ENCODE results near the gene POLE.
A peak's percentile ranks its signal among the peaks of the same experiment; 100 is the strongest.

Gene POLE

DNA sequence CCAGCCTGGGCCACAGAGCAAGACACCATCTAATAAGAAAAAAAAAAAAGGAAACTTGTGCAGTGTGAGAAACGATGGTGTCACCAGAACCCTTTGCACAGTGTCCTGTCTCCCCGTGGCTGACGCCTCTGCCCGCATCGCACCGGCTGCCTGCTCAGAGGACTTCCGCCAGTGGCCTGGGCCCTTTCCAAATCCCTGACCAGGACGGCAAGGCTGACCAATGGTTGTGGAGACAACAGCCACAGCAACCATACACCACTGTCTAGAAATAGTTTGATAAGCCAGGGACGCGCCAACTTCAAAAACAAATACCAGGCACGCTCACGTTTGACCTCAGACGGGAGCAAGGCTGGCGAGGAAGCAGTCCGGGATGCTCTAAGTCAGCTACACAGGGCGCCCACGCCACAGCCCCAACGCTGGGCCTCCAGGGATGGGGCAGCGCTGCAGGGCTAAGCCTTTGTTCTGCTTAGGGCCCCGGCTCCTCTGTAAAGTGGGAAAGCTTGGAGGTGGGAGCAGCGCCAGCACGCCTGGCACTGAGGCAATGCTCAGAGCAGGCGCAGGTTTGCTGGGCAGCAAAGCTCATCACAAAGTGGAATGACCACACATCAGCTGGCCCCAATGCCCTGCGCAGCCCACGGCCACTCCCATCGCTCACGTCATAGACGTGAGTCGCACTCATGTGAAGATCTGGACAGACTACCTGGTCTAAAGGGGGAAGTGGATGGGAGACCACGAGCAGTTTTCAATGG lies 36.0 kb upstream of the POLE start:
- no peak for TF ChIP-seq ZNF274 (IDR thresholded peaks at IDR 0.05; ENCODE audit: low read depth, low read length)
- H3K4me3 ChIP-seq (ENCODE audit: low read length), result no peak overlapping the region

DNA sequence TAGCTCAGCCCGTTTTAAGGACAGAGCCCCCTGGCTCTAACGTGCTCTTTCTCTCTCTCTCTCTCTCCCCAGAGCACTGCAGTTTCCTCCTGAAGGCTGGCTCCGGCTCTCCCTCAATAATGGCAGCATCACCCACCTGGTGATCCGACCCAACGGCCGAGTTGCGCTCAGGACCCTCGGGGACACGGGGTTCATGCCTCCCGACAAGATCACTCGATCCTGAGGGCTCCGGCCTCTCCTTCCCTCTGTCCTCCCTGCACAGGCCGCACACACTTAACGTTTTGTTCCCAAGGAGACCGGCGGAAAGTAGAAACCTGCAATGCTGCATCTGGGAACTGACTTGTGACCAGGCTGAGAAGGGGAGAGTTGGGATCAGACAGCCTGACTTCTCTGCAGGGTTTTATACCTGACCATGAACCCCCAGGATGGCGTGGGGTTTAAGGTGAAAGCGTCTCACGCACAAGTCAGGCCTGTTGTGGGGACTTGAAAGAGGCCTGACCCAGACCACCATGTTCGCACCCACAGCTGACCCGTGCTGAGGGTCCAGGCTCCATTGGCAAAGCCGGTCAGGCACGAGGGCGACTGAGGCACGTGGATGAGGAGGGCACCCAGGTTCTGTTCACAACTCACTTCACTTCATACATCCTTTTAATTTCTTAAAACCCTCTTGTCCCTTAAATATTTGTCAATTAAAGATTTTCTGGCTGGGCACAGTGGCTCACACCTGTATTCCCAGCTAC lies 33.6 kb upstream of the POLE start:
- no peak for TF ChIP-seq ZNF274 (IDR thresholded peaks at IDR 0.05; ENCODE audit: low read depth, low read length)
- no peak overlapping the region for H3K4me3 ChIP-seq (ENCODE audit: low read length)

DNA sequence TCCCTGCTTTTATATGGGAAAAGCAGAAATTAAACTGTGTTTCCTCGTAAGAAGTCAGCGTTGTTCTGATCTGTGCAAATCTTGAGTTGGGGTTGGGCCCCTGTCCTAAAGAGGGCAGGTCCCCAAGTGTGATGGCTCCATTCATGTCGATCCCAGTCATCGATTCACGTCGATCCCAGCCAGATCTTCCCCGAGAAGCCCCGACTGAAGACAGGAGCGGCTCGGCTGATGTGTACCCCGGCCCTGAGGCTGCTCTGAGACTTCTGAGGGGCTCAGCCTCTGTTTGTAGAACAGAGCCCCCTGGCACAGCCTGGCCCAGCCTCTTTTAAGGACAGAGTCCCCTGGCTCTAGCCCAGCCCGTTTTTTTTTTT lies 32.8 kb upstream of the POLE start:
- H3K4me3 ChIP-seq (ENCODE audit: low read length), result no peak overlapping the region
- no peak for TF ChIP-seq ZNF274 (IDR thresholded peaks at IDR 0.05; ENCODE audit: low read depth, low read length)

DNA sequence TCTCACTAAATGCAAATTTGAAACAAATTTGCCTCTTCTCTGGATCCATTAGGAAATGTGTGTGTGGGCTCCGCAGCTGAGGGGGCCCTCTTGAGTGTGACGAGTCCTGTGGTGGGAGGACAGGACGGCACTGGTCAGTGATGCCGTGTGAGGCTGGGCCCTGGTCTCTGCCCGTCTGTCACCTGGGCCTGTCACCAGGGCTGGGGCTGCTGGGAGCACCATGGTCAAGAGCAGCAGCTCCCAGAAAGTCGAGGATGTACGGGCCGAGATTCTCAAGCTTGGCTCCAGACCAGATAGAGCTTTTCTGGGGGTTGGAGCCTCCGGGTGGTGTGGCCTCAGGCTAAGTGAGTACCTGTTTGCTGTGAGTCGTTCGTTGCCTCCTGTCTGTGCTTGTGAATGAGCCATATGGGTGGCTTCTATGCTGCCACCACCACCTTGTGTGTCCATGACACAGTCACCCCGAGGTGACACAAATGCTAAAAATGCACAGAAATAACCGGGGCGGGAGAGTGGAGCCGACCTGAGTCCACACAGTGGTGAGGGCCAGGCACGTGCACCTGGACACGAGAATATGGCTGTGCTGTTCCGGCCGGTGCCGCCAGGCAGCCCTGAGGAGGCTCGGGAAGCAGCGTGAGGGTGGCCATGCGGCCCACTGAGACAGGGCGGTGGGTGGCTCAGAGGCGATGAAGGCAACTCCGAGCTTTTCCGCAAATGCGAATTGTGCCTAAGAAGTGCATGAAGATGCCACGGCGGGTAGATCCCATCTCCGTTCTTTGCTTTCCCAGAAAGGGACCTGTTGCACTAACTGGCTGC lies 32.2 kb upstream of the POLE start:
- H3K4me3 ChIP-seq (ENCODE audit: low read length), result no peak overlapping the region
- TF ChIP-seq ZNF274 (IDR thresholded peaks at IDR 0.05; ENCODE audit: low read depth, low read length), result no peak

DNA sequence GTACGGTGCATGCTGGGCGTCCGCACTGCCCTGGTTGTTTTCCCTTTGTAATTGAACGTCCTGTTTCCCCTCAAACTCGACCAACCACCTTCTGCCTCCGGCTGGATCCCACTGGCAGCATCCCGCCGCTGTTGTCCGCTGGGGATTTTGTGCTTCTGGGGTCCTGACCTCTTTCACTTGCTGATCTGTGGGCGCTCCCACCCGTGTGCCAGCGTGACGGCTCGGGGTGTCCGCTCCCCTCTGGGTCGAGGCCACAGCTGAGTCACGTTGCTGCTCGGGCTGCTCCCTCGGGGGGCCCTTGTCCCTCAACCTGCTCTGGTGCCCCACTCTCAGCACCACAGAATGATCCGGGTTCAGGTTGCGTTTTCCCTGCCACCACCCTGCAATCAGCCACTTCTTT lies 31.5 kb upstream of the POLE start:
- no peak for TF ChIP-seq ZNF274 (IDR thresholded peaks at IDR 0.05; ENCODE audit: low read depth, low read length)
- H3K4me3 ChIP-seq (ENCODE audit: low read length), result no peak overlapping the region

DNA sequence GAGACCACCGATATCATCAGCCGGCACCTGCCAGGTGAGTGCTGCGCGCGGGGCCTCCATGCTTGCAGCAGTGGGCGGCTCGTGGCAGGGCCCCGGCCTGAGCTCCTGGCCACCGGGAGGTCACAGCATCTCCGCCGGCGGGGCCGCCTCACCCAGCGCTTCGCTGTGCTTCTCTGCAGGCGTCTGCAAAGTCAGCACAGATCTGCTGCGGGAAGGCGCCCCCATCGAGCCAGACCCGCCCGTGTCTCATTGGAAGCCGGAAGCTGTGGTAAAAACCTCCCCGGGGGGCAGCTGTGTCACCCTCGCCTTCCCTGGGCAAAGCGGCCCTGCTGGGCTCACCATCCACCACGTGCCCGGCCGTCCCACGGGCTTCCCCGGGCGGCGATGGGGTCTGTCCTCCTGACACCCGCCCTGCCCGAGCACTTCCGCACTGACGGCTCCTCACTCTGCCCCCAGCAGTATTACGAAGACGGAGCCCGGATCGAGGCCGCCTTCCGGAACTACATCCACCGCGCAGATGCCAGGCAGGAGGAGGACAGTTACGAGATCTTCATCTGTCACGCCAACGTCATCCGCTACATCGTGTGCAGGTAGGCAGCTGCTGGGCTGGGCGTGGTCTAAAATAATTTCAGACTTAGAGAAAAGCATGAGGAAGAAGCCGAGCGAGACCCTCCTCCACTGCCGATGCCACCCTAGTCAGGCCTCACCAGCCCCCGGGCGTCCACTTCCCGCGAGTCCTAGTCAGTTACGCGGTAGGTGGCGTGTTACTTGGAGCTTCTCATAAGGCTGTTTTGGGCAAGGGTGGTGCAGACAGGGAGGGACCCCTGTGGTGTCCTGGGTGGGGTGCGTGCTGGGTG lies 30.6 kb upstream of the POLE start:
- no peak for TF ChIP-seq ZNF274 (IDR thresholded peaks at IDR 0.05; ENCODE audit: low read depth, low read length)

DNA sequence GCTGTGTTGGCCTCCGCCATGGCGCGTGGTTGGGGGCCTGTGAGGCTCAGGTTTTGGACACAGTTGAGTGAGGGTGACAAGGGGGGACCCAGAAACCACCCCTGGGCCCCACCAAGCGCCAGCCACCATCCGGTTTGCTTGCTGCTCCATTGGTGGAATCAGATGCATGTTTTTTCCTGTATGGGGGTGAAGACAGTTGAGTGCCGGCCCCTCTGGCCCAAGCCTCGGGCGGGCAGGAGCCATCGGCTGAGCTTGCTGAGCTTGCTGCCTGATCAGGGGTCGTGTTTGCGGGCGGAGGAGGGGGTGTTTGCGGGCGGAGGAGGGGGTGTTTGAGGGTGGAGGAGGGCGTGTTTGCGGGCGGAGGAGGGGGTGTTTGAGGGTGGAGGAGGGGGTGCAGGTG lies 29.9 kb upstream of the POLE start:
- no peak overlapping the region for H3K4me3 ChIP-seq (ENCODE audit: low read length)
- TF ChIP-seq ZNF274 (IDR thresholded peaks at IDR 0.05; ENCODE audit: low read depth, low read length), result no peak

More for the DNA sequence above, 30.6 kb upstream of the POLE start:
- no peak overlapping the region for H3K4me3 ChIP-seq (ENCODE audit: low read length)

DNA sequence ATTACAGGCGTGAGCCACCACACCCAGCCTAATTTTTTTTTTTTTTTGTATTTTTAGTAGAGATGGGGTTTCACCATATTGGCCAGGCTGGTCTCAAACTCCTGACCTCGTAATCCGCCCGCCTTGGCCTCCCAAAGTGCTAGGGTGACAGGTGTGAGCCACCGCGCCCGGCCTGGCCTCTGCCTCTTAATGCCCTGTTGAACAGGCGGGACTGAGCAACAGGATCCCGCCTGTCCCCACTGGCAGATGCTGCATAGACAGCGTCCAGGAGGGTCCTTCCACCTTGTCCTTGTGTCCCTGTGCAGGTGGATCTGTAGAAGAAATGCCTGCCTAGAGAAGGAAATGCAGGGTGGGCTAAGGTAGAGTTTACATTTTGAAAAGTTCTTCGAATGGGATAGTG lies 29.2 kb upstream of the POLE start:
- TF ChIP-seq ZNF274 (IDR thresholded peaks at IDR 0.05; ENCODE audit: low read depth, low read length), result no peak
- no peak overlapping the region for H3K4me3 ChIP-seq (ENCODE audit: low read length)

DNA sequence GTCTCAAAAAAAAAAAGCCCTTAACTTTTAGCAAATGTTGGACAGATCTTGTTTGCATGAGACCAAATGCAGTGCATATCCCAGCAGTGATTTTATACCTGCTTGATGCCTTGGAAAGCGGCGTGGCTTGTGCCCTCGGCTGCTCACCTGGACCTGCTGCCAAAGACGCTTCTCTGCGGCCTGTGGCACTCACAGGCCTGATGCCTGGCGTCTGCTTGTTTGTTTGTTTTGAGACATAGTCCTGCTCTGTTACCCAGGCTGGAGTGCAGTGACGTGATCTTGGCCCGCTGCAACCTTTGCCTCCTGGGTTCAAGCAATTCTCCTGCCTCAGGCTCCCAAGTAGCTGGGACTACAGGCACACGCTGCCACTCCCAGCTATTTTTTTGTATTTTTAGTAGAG lies 28.7 kb upstream of the POLE start:
- no peak for TF ChIP-seq ZNF274 (IDR thresholded peaks at IDR 0.05; ENCODE audit: low read depth, low read length)

DNA sequence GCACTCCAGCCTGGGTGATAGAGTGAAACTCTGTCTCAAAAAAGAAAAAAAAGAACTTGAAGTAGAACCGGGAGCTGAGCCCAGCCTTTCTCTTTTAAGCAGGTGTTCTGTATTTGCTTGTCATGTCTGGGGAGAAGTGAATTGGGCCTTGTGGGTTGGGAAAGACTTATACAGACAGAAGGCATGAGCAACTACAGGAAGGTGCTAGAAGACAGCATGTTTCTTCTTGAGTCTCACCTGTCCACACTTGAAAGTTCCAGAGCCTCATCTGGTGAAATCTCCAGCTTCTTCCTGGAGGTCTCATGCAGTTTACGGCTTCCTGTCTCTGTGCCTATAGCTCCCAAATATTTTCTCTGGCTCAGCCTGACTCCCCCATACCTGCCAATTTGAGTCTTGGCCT lies 26.0 kb upstream of the POLE start:
- no peak for TF ChIP-seq ZNF274 (IDR thresholded peaks at IDR 0.05; ENCODE audit: low read depth, low read length)
- no peak overlapping the region for H3K4me3 ChIP-seq (ENCODE audit: low read length)

More for the DNA sequence above, 28.7 kb upstream of the POLE start:
- no peak overlapping the region for H3K4me3 ChIP-seq (ENCODE audit: low read length)

DNA sequence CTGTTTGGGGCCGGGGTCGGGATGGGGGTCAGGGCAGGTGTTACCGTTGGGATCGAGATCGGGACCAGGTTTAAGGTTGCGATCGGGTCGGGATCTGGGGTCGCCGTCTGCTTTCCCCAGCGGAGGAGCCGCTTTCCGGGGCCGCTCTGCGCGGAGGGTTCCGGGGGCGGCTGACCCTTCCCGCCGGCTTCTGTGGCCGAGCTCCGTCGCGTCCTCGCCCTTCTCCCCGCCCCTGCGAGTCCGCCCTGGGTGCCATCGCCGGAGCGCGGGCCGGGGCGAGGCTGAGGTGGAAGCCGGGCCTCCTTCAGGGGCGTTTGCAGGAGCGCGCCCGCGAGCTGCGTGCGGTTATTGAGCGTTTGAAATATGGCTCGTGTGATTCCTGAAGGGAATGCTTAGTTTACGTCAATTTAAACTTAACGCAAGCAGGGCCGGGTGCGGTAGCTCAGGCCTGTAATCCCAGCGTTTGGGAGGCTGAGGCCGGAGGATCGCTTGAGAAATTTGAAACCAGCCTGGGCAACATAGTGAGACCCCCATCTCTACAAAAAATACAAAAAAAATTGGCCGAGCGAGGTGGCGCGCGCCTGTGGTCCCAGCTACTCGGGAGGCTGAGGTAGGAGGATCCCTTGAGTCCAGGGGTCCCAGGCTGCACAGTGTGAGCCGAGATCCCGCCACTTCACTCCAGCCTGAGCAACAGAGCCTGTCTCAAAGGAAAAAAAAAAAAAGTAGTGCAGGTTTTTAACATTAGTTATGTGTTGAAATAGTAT lies 24.1 kb upstream of the POLE start:
- peak overlapping the region; percentile 98 for H3K4me3 ChIP-seq (ENCODE audit: low read length)
- TF ChIP-seq ZNF274 (IDR thresholded peaks at IDR 0.05; ENCODE audit: low read depth, low read length), result no peak

DNA sequence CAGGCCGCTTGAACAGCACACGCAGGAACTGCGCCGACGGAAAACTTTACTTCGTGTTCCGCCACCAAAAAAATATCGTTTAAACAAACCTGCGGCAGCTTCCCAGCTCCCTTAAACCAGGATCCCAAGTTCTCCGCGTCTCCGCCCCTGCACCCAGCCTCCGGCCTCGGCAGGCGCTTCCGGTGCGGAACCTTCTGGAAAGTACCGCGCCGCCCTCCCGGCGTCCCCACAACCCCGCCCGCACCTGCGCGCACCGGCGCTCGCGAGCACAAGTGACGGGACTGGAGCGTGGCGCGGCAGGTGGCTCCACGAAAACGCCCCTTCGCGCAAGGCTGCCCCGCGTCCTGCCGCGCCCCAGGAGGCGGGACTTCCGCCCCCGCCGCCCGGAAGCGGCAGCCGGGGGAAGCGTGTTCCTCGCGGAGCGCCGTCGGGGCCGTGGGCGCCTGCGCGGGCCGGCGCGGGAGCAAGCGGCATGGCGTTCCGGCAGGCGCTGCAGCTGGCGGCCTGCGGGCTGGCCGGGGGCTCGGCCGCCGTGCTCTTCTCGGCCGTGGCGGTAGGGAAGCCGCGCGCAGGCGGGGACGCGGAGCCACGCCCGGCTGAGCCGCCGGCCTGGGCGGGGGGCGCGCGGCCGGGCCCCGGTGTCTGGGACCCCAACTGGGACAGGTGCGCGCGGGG lies 23.4 kb upstream of the POLE start, which contains the start of gene PGAM5:
PGAM5 (plus strand) TSS at position 438 of the 675 bp plus-strand sequence; CDS start at position 473, 35 bp downstream.
- no peak for TF ChIP-seq ZNF274 (IDR thresholded peaks at IDR 0.05; ENCODE audit: low read depth, low read length)
- peak within 1 kb of the TSS; percentile 98 for H3K4me3 ChIP-seq (ENCODE audit: low read length)
